Upper lobe of left lung (tissue), 6 donors: Measurements from ENCODE around the gene SUN5. TPM values are rescaled to one million over a fixed set of nuclear protein-coding genes. Genes with fewer than 3 reads are reported as not detected.

ENCODE experiments used
- ATAC-seq, 2 donors: fragments of 200-7000 bp; cut with Tn5 transposase; one replicate each; pipeline ENCODE4 v1.9.1; 2022; ENCODE audit warnings: mild to moderate bottlenecking in 2 of 2, moderate library complexity in 2 of 2; ENCODE audit not compliant: low FRiP score in 2 of 2
- DNase-seq, 2 donors: peaks; one replicate each; pipeline ENCODE4 v3.0.0-alpha.2; 2019 to 2020
- H3K27ac ChIP-seq, 4 donors: fragments of 200-600 bp; sonication (generic); one replicate each; pipeline ENCODE4 v1.5.1; 2016 to 2019
- H3K27me3 ChIP-seq, 4 donors: fragments of 200-600 bp; sonication (generic); one replicate each; pipeline ENCODE4 v1.5.1; 2017 to 2019
- H3K36me3 ChIP-seq, 4 donors: fragments of 200-600 bp; sonication (generic); one replicate each; pipeline ENCODE4 v1.5.1; 2016 to 2019
- H3K4me1 ChIP-seq, 4 donors: fragments of 200-600 bp; sonication (generic); one replicate each; pipeline ENCODE4 v1.5.1; 2018 to 2019
- H3K4me3 ChIP-seq, 4 donors: fragments of 200-600 bp; sonication (generic); one replicate each; pipeline ENCODE4 v1.5.1; 2017 to 2019; ENCODE audit warnings: mild to moderate bottlenecking in 2 of 4, moderate library complexity in 1 of 4
- H3K9me3 ChIP-seq, 4 donors: fragments of 200-600 bp; sonication (generic); one replicate each; pipeline ENCODE4 v1.5.1; 2018 to 2019
- EP300 ChIP-seq, 4 donors: sonication (generic); formaldehyde crosslinking; IDR thresholded peaks; one replicate each; pipeline ENCODE4 v1.5.1; 2017; ENCODE audit warnings: antibody characterized with exemption in 4 of 4, control low read depth in 2 of 4
- POLR2A ChIP-seq, 4 donors: fragments of 450-650 bp; IDR thresholded peaks; one replicate each; pipeline ENCODE4 v1.5.1; 2016 to 2017; ENCODE audit warnings: antibody characterized with exemption in 4 of 4, mild to moderate bottlenecking in 2 of 4
- POLR2AphosphoS5 ChIP-seq, 2 donors: sonication (generic); formaldehyde crosslinking; IDR thresholded peaks; one replicate each; pipeline ENCODE4 v1.5.1; 2017; ENCODE audit warnings: antibody characterized with exemption in 2 of 2
- WGBS, 2 donors: methylation state at CpG; one replicate each; pipeline ENCODE4 v1.1.5; 2017 to 2018; 5-methylcytosine and 5-hydroxymethylcytosine counted together
- total RNA-seq, 6 donors: library from RNA; depleted of rRNA in 4 of 6; stranded (reverse); fragments of >200 nt in 4 of 6; gene quantifications; one replicate each; pipeline versions ENCODE4 v1.1.0 to v1.2.1, GENCODE V29; 2016 to 2021
- TF ChIP-seq, protein P1 (sequence below), 6 experiments: fragments of 450-650 bp in 4 of 6; fragments of 200-600 bp in 2 of 6; sonication (generic) in 2 of 6; IDR thresholded peaks; one replicate each; pipeline ENCODE4 v1.5.1; 2016 to 2019; ENCODE audit warnings: antibody characterized with exemption in 6 of 6
- donor health status: DM: no; HTN: no; CAD: no; lungs with moderate emphysema.
- donor health status: DM: no; HTN: yes; CAD: no; lungs with severe emphysema.

Gene SUN5
- total RNA-seq, 6 donors from 2014 or later, result not detected

GRCh38 chr20:33034901-33035492 is 30.8 kb upstream of the SUN5 start:
- DNase-seq (no peak), ATAC-seq (no peak)
- no peaks in the 10 kb centered on the region for H3K9me3 ChIP-seq
- H3K27ac ChIP-seq, result no peak overlapping the region
- no peak overlapping the region for H3K4me3 ChIP-seq
- TF ChIP-seq, protein P1, sequence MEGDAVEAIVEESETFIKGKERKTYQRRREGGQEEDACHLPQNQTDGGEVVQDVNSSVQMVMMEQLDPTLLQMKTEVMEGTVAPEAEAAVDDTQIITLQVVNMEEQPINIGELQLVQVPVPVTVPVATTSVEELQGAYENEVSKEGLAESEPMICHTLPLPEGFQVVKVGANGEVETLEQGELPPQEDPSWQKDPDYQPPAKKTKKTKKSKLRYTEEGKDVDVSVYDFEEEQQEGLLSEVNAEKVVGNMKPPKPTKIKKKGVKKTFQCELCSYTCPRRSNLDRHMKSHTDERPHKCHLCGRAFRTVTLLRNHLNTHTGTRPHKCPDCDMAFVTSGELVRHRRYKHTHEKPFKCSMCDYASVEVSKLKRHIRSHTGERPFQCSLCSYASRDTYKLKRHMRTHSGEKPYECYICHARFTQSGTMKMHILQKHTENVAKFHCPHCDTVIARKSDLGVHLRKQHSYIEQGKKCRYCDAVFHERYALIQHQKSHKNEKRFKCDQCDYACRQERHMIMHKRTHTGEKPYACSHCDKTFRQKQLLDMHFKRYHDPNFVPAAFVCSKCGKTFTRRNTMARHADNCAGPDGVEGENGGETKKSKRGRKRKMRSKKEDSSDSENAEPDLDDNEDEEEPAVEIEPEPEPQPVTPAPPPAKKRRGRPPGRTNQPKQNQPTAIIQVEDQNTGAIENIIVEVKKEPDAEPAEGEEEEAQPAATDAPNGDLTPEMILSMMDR (IDR thresholded peaks at IDR 0.05), result no peak
- no peak for TF ChIP-seq EP300 (IDR thresholded peaks at IDR 0.05)
- no peak for TF ChIP-seq POLR2AphosphoS5 (IDR thresholded peaks at IDR 0.05)
- TF ChIP-seq POLR2A (IDR thresholded peaks at IDR 0.05), result no peak
- H3K4me1 ChIP-seq, result no peaks in the 10 kb centered on the region
- H3K36me3 ChIP-seq, result no peaks in the 10 kb centered on the region
- H3K27me3 ChIP-seq, result no peaks in the 10 kb centered on the region
- WGBS, 2 donors, result 76 to 90% methylated on average over 3 to 6 of the region's 6 CpGs

GRCh38 chr20:33034115-33034514 is 29.9 kb upstream of the SUN5 start:
- no peaks in the 10 kb centered on the region for H3K27me3 ChIP-seq
- DNase-seq (no peak), ATAC-seq (no peak)
- H3K9me3 ChIP-seq, result no peaks in the 10 kb centered on the region
- H3K36me3 ChIP-seq, result no peaks in the 10 kb centered on the region
- no peaks in the 10 kb centered on the region for H3K4me1 ChIP-seq
- TF ChIP-seq, protein P1 (IDR thresholded peaks at IDR 0.05), result no peak
- WGBS, 2 donors, result 77 to 88% methylated on average over 5 of the region's 5 CpGs
- H3K27ac ChIP-seq, result no peak overlapping the region
- H3K4me3 ChIP-seq, result no peak overlapping the region

- Histone ChIP-seq H3K4me1 (no peaks in the 10 kb centered on the region), H3K9me3 (no peaks in the 10 kb centered on the region), H3K36me3 (no peaks in the 10 kb centered on the region), H3K27ac (no peak overlapping the region), H3K4me3 (no peak overlapping the region), H3K27me3 (no peaks in the 10 kb centered on the region)
- no peak for DNase-seq
- TF ChIP-seq EP300 (IDR thresholded peaks at IDR 0.05) (no peak), POLR2AphosphoS5 (IDR thresholded peaks at IDR 0.05) (no peak), POLR2A (IDR thresholded peaks at IDR 0.05) (no peak)
- TF ChIP-seq, protein P1 (IDR thresholded peaks at IDR 0.05), result no peak
- 66 to 84% methylated on average over 5 of the region's 5 CpGs for WGBS, 2 donors
- ATAC-seq, result no peak
Observed at GRCh38 chr20:33033381-33033780, 29.1 kb upstream of the SUN5 start.

DNA sequence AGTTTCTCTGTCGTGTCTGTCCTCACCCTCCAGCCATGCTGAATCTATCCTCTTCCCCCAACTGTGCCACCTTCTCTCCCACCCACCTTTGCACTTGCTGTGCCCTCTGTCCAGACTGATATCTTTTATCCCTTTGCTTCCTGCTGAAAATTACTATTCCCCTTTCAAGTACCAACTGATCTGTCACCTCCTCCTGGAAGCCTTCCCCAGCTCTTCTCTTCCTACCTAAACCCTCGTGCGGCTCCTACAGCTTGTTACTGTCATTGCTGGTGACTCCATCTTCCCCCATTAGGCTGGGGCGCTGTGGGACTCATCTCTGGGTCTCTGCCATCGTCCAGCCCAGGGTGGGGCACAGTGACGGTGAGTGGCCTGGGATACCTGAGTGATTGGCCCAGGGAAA is 28.3 kb upstream of the SUN5 start:
- Histone ChIP-seq H3K9me3 (no peaks in the 10 kb centered on the region), H3K4me1 (no peaks in the 10 kb centered on the region), H3K27ac (no peak overlapping the region), H3K4me3 (no peak overlapping the region), H3K36me3 (no peaks in the 10 kb centered on the region), H3K27me3 (no peaks in the 10 kb centered on the region)
- ATAC-seq (no peak), DNase-seq (no peak)
- 78 to 83% methylated on average over 6 of the region's 6 CpGs for WGBS, 2 donors
- TF ChIP-seq, protein P1 (IDR thresholded peaks at IDR 0.05), result no peak
- TF ChIP-seq POLR2A (IDR thresholded peaks at IDR 0.05), result no peak
- no peak for TF ChIP-seq EP300 (IDR thresholded peaks at IDR 0.05)
- no peak for TF ChIP-seq POLR2AphosphoS5 (IDR thresholded peaks at IDR 0.05)

- 79 to 93% methylated on average over 4 to 9 of the region's 10 CpGs for WGBS, 2 donors
- no peaks in the 10 kb centered on the region for H3K4me1 ChIP-seq
- no peaks in the 10 kb centered on the region for H3K36me3 ChIP-seq
- no peak within 1 kb of the TSS for H3K27ac ChIP-seq
- H3K27me3 ChIP-seq, result no peaks in the 10 kb centered on the region
- DNase-seq (no peak), ATAC-seq (no peak)
- no peak within 1 kb of the TSS for H3K4me3 ChIP-seq
- no peak for TF ChIP-seq POLR2AphosphoS5 (IDR thresholded peaks at IDR 0.05)
- no peak for TF ChIP-seq POLR2A (IDR thresholded peaks at IDR 0.05)
- TF ChIP-seq EP300 (IDR thresholded peaks at IDR 0.05), result no peak
- TF ChIP-seq, protein P1 (IDR thresholded peaks at IDR 0.05), result no peak
- H3K9me3 ChIP-seq, result no peaks in the 10 kb centered on the region
Observed at GRCh38 chr20:33031531-33031930, 27.3 kb upstream of the SUN5 start, which contains the start of gene BPIFB6. BPIFB6 (plus strand) TSS chr20:33031648; CDS start chr20:33031648, 0 bp downstream.
